ENCODE measurements around the gene GREM2. TPM values are rescaled to one million over a fixed set of nuclear protein-coding genes. Genes with fewer than 3 reads are reported as not detected.

GREM2 gene
- total RNA-seq, 1 experiment from 2014 or later: not detected

- DNase-seq: no peak
Observed at GRCh38 chr1:240602189-240602588, 9.8 kb downstream of the GREM2 start.

More at GRCh38 chr1:240602189-240602588, 9.8 kb downstream of the GREM2 start:
- Histone ChIP-seq H2AFZ (ENCODE audit: low read length) (no peak overlapping the region), H3K4me1 (ENCODE audit: insufficient read depth, low read length) (no peaks in the 10 kb centered on the region), H3K27me3 (ENCODE audit: insufficient read depth, low read length) (no peaks in the 10 kb centered on the region), H2BK12ac (ENCODE audit: insufficient read length, low read depth, low read length) (no peak overlapping the region), H2BK15ac (ENCODE audit: low read depth, low read length) (no peak overlapping the region), H4K8ac (replicated peaks; ENCODE audit: insufficient read length, low read depth, low read length) (no peak overlapping the region), H2AK5ac (ENCODE audit: insufficient read length, low read length) (no peak overlapping the region), H3K18ac (ENCODE audit: insufficient read length, low read depth, low read length) (no peak overlapping the region), H4K91ac (ENCODE audit: insufficient read length, low read depth, low read length) (no peak overlapping the region), H3K4me2 (ENCODE audit: insufficient read depth, insufficient read length, low read length) (no peak overlapping the region), H3T11ph (ENCODE audit: low read length) (no peak overlapping the region), H3K14ac (ENCODE audit: insufficient read depth, low read length) (no peak overlapping the region), H4K20me1 (ENCODE audit: control insufficient read depth, insufficient read depth, insufficient read length) (no peaks in the 10 kb centered on the region), H3K79me2 (ENCODE audit: insufficient read depth, low read length) (no peaks in the 10 kb centered on the region), H3K9ac (ENCODE audit: extremely low read depth, insufficient read length, low read length) (no peak overlapping the region), H3K23me2 (ENCODE audit: insufficient read length, low read depth, low read length, poor library complexity, severe bottlenecking) (no peaks in the 10 kb centered on the region), H3K79me1 (ENCODE audit: insufficient read depth, low read depth, low read length, poor library complexity, severe bottlenecking) (no peaks in the 10 kb centered on the region), H3K23ac (ENCODE audit: insufficient read length, low read depth, low read length) (no peak overlapping the region), H3K4ac (ENCODE audit: low read depth, low read length) (no peak overlapping the region), H3K27ac (ENCODE audit: insufficient read length, low read depth, low read length) (no peak overlapping the region), H4K5ac (ENCODE audit: insufficient read length, low read depth, low read length) (no peak overlapping the region), H2BK120ac (ENCODE audit: low read depth, low read length, poor library complexity, severe bottlenecking) (no peak overlapping the region), H3K9me3 (ENCODE audit: control insufficient read depth, low read depth, low read length) (no peaks in the 10 kb centered on the region), H2BK5ac (ENCODE audit: insufficient read length, low read length) (no peak overlapping the region), H2BK20ac (ENCODE audit: low read depth, low read length, poor library complexity, severe bottlenecking) (no peak overlapping the region), H3K56ac (ENCODE audit: insufficient read length, low read depth, low read length) (no peak overlapping the region)
- Mint-ChIP-seq H3K4me3 (no peak overlapping the region), H3K27ac (no peak overlapping the region), H3K27me3 (ENCODE audit: low read depth) (no peaks in the 10 kb centered on the region), H3K36me3 (ENCODE audit: insufficient read depth in 1 of 3, low read depth in 3 of 3) (no peaks in the 10 kb centered on the region), H3K4me1 (no peaks in the 10 kb centered on the region), H3K9me3 (no peaks in the 10 kb centered on the region)
- TF ChIP-seq CTCF (conservative IDR thresholded peaks at IDR 0.05): no peak
- no CpG with 5 or more reads among the region's 2 CpGs for WGBS (ENCODE audit: extremely low coverage, insufficient read length, low lambda C conversion rate)
